ENCODE results near the gene ALDH6A1. TPM values are rescaled to one million over a fixed set of nuclear protein-coding genes. Genes with fewer than 3 reads are reported as not detected.

ALDH6A1 gene
- total RNA-seq, 5 donors from 2014 or later (not counting 1 experiment from before 2014, with no cell fraction given) = 11.0 to 15.9 (median 14.8) TPM

Other genes with a start within 250 kb of the ALDH6A1 start
- gene PTGR2, start 232.6 kb downstream of the ALDH6A1 start, total RNA-seq = 1 to 10 TPM; 1.3 to 3.5 (median 2.9) TPM
- 10 to 100 TPM; 39.5 to 77.3 (median 40.3) TPM for gene ZNF410, start 197.6 kb downstream of the ALDH6A1 start, total RNA-seq
- gene FAM161B, start 134.4 kb downstream of the ALDH6A1 start, total RNA-seq = 1 to 10 TPM; 2.6 to 5.6 (median 4.8) TPM
- 10 to 100 TPM; 29.3 to 35.4 (median 33.2) TPM for gene COQ6, start 134.2 kb downstream of the ALDH6A1 start, total RNA-seq
- 10 to 100 TPM in 3 of 5 donors, 1 to 10 TPM in 2; 7.8 to 14.6 (median 11.6) TPM for gene ENTPD5, start 65.2 kb downstream of the ALDH6A1 start, total RNA-seq
- 1 to 10 TPM; 1.8 to 3.1 (median 2.3) TPM for gene BBOF1, start 65.1 kb downstream of the ALDH6A1 start, total RNA-seq
- 10 to 100 TPM in 3 of 5 donors, 1 to 10 TPM in 2; 9.7 to 11.2 (median 10.7) TPM for gene LIN52, start 503 bp upstream of the ALDH6A1 start, total RNA-seq
- gene VSX2, start 155.0 kb upstream of the ALDH6A1 start, total RNA-seq = not detected
- 100 to 1,000 TPM in 1 of 5 donors, 10 to 100 TPM in 4; 70.3 to 103 (median 91.8) TPM for gene ABCD4, start 218.5 kb upstream of the ALDH6A1 start, total RNA-seq